Mucosa of stomach (tissue), 1 donor: Measurements from ENCODE around the gene TYMP.

Experiments used
- H3K27me3 ChIP-seq: one replicate; pipeline ENCODE4 v1.7.0; 2013; ENCODE audit warnings: mild to moderate bottlenecking, low read length; ENCODE audit not compliant: control insufficient read depth, insufficient read depth
- H3K36me3 ChIP-seq: one replicate; pipeline ENCODE4 v1.7.0; 2013; ENCODE audit warnings: low read length; ENCODE audit not compliant: control insufficient read depth, insufficient read depth
- H3K4me1 ChIP-seq: one replicate; pipeline ENCODE4 v1.7.0; 2013; ENCODE audit warnings: mild to moderate bottlenecking, low read length; ENCODE audit not compliant: control insufficient read depth, insufficient read depth
- H3K4me3 ChIP-seq: one replicate; pipeline ENCODE4 v1.7.0; 2013; ENCODE audit warnings: low read length
- H3K9ac ChIP-seq: one replicate; pipeline ENCODE4 v1.7.0; 2013; ENCODE audit warnings: mild to moderate bottlenecking, low read length, moderate library complexity
- H3K9me3 ChIP-seq: one replicate; pipeline ENCODE4 v1.7.0; 2013; ENCODE audit warnings: mild to moderate bottlenecking, low read length, moderate library complexity; ENCODE audit not compliant: control insufficient read depth
- donor health status: Pancreatic carcinoma.

Gene TYMP

GRCh38 chr22:50531546-50531961 is 1.7 kb upstream of the TYMP start:
- Histone ChIP-seq H3K27me3 (no peaks in the 10 kb centered on the region), H3K36me3 (no peaks in the 10 kb centered on the region), H3K4me1 (peaks cover 45% of the 10 kb centered on the region), H3K4me3 (peak overlapping the region; percentile 89), H3K9me3 (no peaks in the 10 kb centered on the region), H3K9ac (peak overlapping the region; percentile 99)

GRCh38 chr22:50530877-50531545 is 1.2 kb upstream of the TYMP start:
- H3K27me3 ChIP-seq, result no peaks in the 10 kb centered on the region
- peak overlapping the region; percentile 89 for H3K4me3 ChIP-seq

GRCh38 chr22:50530580-50530876 is 716 bp upstream of the TYMP start:
- Histone ChIP-seq H3K4me1 (peaks cover 47% of the 10 kb centered on the region), H3K9ac (peak overlapping the region; percentile 99), H3K4me3 (peak overlapping the region; percentile 60), H3K36me3 (no peaks in the 10 kb centered on the region), H3K9me3 (no peaks in the 10 kb centered on the region), H3K27me3 (no peaks in the 10 kb centered on the region)

More at GRCh38 chr22:50530877-50531545, 1.2 kb upstream of the TYMP start:
- peak overlapping the region; percentile 99 for H3K9ac ChIP-seq
- no peaks in the 10 kb centered on the region for H3K9me3 ChIP-seq
- no peaks in the 10 kb centered on the region for H3K36me3 ChIP-seq
- peaks cover 47% of the 10 kb centered on the region for H3K4me1 ChIP-seq

GRCh38 chr22:50529416-50529896 is 356 bp downstream of the TYMP start:
- no peaks in the 10 kb centered on the region for H3K27me3 ChIP-seq
- peak overlapping the region; percentile 99 for H3K9ac ChIP-seq
- H3K4me1 ChIP-seq, result peaks cover 55% of the 10 kb centered on the region
- no peaks in the 10 kb centered on the region for H3K9me3 ChIP-seq
- H3K4me3 ChIP-seq, result peak overlapping the region; percentile 14
- H3K36me3 ChIP-seq, result no peaks in the 10 kb centered on the region

DNA sequence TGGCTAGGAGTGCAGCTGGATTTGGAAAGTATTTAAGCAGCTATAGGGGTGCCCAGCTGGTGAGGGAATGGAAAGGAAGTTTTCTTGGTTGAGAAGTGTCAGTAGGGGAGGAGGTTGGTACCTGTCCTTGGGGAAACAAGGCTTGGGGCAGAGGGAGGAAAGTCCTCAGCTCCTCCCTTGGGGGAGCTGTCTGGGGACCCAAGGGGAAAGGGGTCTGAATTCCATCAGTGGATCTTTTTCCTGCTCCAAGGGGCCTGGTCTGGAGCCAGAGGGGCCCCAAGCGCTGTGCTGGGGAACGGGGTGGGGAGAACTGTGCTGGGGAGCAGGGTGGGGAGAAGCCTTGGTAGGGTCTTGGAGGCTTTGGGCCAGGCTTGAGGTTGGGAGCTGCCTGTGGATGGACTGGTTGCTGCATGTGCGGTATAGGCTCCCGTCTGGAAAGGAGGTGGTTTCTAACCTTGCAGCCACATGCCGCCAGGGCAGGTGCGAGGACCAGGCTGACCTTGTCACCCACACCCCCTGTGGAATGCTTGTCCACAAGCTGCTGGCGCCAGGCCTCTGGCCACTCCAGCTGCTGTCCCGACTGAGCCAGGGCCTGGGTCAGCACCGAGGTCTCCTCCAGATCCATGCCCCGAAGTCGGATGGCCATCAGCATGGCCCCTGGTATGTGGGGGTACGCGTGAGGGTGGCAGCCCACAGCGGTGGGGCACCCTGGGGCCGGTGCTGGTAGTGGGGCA is 963 bp downstream of the TYMP start:
- Histone ChIP-seq H3K9ac (peak overlapping the region; percentile 99), H3K9me3 (no peaks in the 10 kb centered on the region), H3K4me1 (peaks cover 61% of the 10 kb centered on the region), H3K4me3 (no peak overlapping the region), H3K27me3 (no peaks in the 10 kb centered on the region), H3K36me3 (no peaks in the 10 kb centered on the region)

DNA sequence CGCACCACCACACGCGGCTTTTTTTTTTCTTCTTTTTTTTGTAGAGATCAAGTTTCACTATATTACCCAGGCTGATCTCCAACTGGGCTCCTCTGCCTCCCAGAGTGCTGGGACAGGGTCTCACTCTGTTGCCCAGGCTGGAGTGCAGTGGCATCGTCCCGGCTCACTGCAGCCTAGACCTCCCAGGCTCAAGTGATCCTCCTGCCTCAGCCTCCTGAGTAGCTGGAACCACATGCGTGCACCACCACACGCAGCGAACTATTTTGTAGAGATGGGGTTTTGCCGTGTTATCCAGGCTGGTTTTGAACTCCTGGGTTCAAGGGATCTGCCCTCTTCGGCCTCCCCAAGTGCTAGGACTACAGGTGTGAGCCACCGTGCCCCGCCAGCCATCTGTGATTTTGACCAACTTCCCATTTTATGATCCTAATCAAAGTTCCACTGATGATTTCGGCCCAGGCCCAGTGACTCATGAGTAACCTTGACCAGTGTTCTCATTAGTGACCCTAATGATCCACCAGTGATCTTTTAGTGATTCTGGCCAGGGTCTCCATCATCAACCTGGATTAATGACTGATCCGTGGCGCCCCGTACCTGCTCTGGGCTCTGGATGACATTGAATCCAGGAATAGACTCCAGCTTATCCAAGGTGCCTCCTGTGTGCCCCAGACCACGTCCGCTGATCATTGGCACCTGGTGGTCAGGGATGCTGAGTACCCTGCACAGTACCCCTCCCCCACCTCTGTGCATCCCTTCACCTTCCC is 1.7 kb downstream of the TYMP start:
- Histone ChIP-seq H3K9me3 (no peaks in the 10 kb centered on the region), H3K27me3 (no peaks in the 10 kb centered on the region), H3K4me1 (peaks cover 63% of the 10 kb centered on the region), H3K9ac (no peak overlapping the region), H3K4me3 (no peak overlapping the region), H3K36me3 (peaks cover 7% of the 10 kb centered on the region)

DNA sequence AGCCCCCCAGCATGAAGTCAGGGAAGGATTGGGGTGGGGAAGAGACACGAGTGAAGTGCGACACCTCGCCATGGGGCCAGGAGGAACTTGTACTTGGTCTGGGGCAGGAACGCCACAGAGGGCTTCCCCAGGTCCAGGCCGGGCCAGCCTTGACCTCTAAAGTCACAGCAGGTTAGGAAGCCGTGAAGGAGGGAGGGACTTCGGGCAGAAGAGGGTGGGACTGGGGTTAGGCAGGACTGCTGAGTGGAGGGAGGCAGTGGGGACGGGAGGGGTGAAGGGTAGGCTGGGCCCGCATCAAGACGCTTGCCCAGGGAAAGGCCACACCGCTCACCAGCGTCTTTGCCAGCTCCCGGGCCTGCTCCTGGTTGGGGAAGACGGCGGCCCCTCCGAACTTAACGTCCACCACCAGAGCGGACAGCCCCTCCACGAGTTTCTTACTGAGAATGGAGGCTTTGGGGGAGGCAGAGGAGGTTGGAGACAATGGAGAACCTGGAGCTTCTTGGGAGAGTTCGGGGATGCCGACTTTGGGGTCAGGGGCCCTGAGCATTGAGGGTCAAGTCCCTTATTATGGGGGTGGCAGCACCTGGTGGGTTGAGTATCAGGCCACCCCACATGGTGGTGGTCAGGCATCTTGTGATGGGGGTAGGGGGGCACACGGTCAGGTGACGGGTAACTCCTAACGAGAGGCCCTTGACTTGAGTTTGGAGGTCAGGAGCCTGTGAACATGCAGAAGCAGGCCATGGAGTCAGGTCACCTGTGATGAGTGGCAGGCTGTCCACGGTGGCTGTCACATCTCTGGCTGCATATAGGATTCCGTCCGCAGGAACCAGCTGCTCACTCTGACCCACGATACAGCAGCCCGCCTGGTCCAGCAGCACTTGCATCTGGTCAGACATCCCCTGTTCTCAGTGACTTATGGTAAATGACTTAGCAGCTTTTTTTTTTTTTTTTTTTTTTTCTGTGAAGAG is 2.7 kb downstream of the TYMP start:
- peak overlapping the region; percentile 63 for H3K4me3 ChIP-seq
- H3K9me3 ChIP-seq, result no peaks in the 10 kb centered on the region
- H3K36me3 ChIP-seq, result peaks cover 17% of the 10 kb centered on the region
- H3K9ac ChIP-seq, result peak overlapping the region; percentile 70
- peaks cover 57% of the 10 kb centered on the region for H3K4me1 ChIP-seq
- H3K27me3 ChIP-seq, result no peaks in the 10 kb centered on the region

GRCh38 chr22:50526108-50526833 is 3.5 kb downstream of the TYMP start:
- H3K9me3 ChIP-seq, result no peaks in the 10 kb centered on the region
- peaks cover 19% of the 10 kb centered on the region for H3K36me3 ChIP-seq
- peaks cover 51% of the 10 kb centered on the region for H3K4me1 ChIP-seq
- H3K9ac ChIP-seq, result peak overlapping the region; percentile 70
- peak overlapping the region; percentile 63 for H3K4me3 ChIP-seq
- no peaks in the 10 kb centered on the region for H3K27me3 ChIP-seq

DNA sequence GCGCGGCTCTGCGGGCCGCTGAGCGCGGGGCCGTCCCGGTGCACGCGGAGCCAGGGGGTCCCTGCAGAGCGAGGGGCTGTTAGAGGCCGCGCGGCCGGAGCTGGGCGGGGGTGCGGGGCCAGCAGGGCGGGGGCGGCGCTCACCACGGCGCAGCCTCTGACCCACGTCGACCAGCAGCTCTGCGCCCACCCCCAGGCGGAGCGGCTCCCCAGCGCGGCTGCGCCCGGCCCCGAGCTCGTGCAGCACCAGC is 4.0 kb downstream of the TYMP start:
- Histone ChIP-seq H3K4me3 (no peak overlapping the region), H3K4me1 (peaks cover 47% of the 10 kb centered on the region), H3K9me3 (no peaks in the 10 kb centered on the region), H3K36me3 (peaks cover 19% of the 10 kb centered on the region), H3K9ac (peak overlapping the region; percentile 70), H3K27me3 (no peaks in the 10 kb centered on the region)

- Histone ChIP-seq H3K4me3 (peak within 1 kb of the TSS; percentile 50), H3K9me3 (no peaks in the 10 kb centered on the region), H3K36me3 (peaks cover 19% of the 10 kb centered on the region), H3K4me1 (peaks cover 41% of the 10 kb centered on the region), H3K27me3 (no peaks in the 10 kb centered on the region), H3K9ac (peak within 1 kb of the TSS; percentile 70)
Observed at GRCh38 chr22:50525104-50525857, 4.5 kb downstream of the TYMP start, which contains the start of gene SCO2. SCO2 (minus strand) TSS chr22:50525598; CDS start chr22:50524411, 1,187 bp downstream.
